ENCODE results near the gene GPSM1.

- TF ChIP-seq CTCF (IDR thresholded peaks at IDR 0.05; ENCODE audit: insufficient read depth, low read depth, low read length) (no peak), EZH2 (IDR thresholded peaks at IDR 0.05; ENCODE audit: insufficient read depth, low read length) (no peak)
Measured at GRCh38 chr9:136381966-136382513, 54.7 kb downstream of the GPSM1 start.
